Tibial artery (tissue), 4 donors: ENCODE results near the gene BTD.

ENCODE experiments used
- DNase-seq, 2 donors: peaks; one replicate each; pipeline ENCODE4 v3.0.0-alpha.2; 2019
- H3K27ac ChIP-seq, 2 donors: fragments of 200-600 bp; sonication (generic) in 1 of 2; 1 replicate in 1 of 2; 2 replicates in 1 of 2; pipeline ENCODE4 v1.5.1; 2018 to 2019; ENCODE audit warnings: mild to moderate bottlenecking in 1 of 2
- H3K27me3 ChIP-seq, 2 donors: fragments of 200-600 bp; sonication (generic) in 1 of 2; one replicate each; pipeline versions ENCODE4 v1.5.1 to v1.6.0; 2016 to 2019
- H3K36me3 ChIP-seq, 3 donors: fragments of 200-600 bp; sonication (generic) in 2 of 3; one replicate each; pipeline ENCODE4 v1.5.1; 2016 to 2019; ENCODE audit warnings: mild to moderate bottlenecking in 2 of 3
- H3K4me1 ChIP-seq, 4 donors: fragments of 200-600 bp; sonication (generic) in 2 of 4; 1 replicate in 3 of 4; 2 replicates in 1 of 4; pipeline ENCODE4 v1.5.1; 2016 to 2019
- H3K4me3 ChIP-seq, 2 donors: fragments of 200-600 bp; sonication (generic) in 1 of 2; 1 replicate in 1 of 2; 2 replicates in 1 of 2; pipeline ENCODE4 v1.5.1; 2018 to 2019; ENCODE audit warnings: mild to moderate bottlenecking in 2 of 2
- H3K9me3 ChIP-seq, 3 donors: fragments of 200-600 bp; sonication (generic) in 1 of 3; one replicate each; pipeline ENCODE4 v1.5.1; 2016 to 2019
- CTCF ChIP-seq, 2 experiments: fragments of 200-600 bp in 1 of 2; fragments of 450-650 bp in 1 of 2; IDR thresholded peaks; one replicate each; pipeline ENCODE4 v1.5.1; 2017 to 2019; ENCODE audit warnings: antibody characterized with exemption in 2 of 2, mild to moderate bottlenecking in 1 of 2, moderate library complexity in 1 of 2
- intact Hi-C: fragments of 100-400 bp; cut with DNase I; formaldehyde crosslinking; loops from one replicate; pipeline ENCODE4 v1.15.0; 2023; ENCODE audit warnings: low total_unique reads

BTD gene

GRCh38 chr3:15638891-15639262 lies 37.3 kb downstream of the BTD start:
- intact Hi-C loops, result loop anchor here (10.0 kb wide), 1 partner anchor 606 kb away; no protein-coding TSS in a partner anchor
- Histone ChIP-seq H3K9me3 (no peaks in the 10 kb centered on the region), H3K36me3 (peaks cover 0 to 6% (median 0%) of the 10 kb centered on the region in 3 donors), H3K4me3 (no peak overlapping the region), H3K27me3 (no peaks in the 10 kb centered on the region), H3K27ac (no peak overlapping the region), H3K4me1 (peaks cover 0 to 21% (median 19%) of the 10 kb centered on the region in 4 donors)
- no peak for TF ChIP-seq CTCF (IDR thresholded peaks at IDR 0.05)
- no peak for DNase-seq

GRCh38 chr3:15645246-15645645 lies 43.7 kb downstream of the BTD start:
- H3K27me3 ChIP-seq, result no peaks in the 10 kb centered on the region
- H3K9me3 ChIP-seq, result no peaks in the 10 kb centered on the region
- TF ChIP-seq CTCF (IDR thresholded peaks at IDR 0.05), result no peak
- intact Hi-C loops, result no loop called here
- no peak overlapping the region for H3K4me3 ChIP-seq
- H3K4me1 ChIP-seq, result peaks cover 0 to 39% (median 21%) of the 10 kb centered on the region in 4 donors
- H3K36me3 ChIP-seq, result peaks cover 0 to 5% (median 0%) of the 10 kb centered on the region in 3 donors
- DNase-seq, result no peak
- H3K27ac ChIP-seq, result peak overlapping the region; percentile 56 to 64

- Histone ChIP-seq H3K27ac (peak overlapping the region; percentile 56 to 64), H3K36me3 (peaks cover 0 to 5% (median 0%) of the 10 kb centered on the region in 3 donors), H3K27me3 (no peaks in the 10 kb centered on the region), H3K4me1 (peaks cover 0 to 39% (median 21%) of the 10 kb centered on the region in 4 donors), H3K4me3 (peak overlapping the region in 1 of 2 donors; percentile 15), H3K9me3 (no peaks in the 10 kb centered on the region)
- TF ChIP-seq CTCF (IDR thresholded peaks at IDR 0.05), result no peak
- DNase-seq, result peak in 1 of 2 donors; percentile 37
- intact Hi-C loops, result no loop called here
These were observed 44.4 kb downstream of the BTD start for GRCh38 chr3:15645740-15646501.

- Histone ChIP-seq H3K4me3 (peak overlapping the region in 1 of 2 donors; percentile 15), H3K4me1 (peaks cover 0 to 39% (median 21%) of the 10 kb centered on the region in 4 donors), H3K9me3 (no peaks in the 10 kb centered on the region), H3K27ac (peak overlapping the region; percentile 56 to 64), H3K36me3 (peaks cover 0 to 5% (median 0%) of the 10 kb centered on the region in 3 donors), H3K27me3 (no peaks in the 10 kb centered on the region)
- DNase-seq, result peak; percentile 58 to 79
- intact Hi-C loops, result no loop called here
- TF ChIP-seq CTCF (IDR thresholded peaks at IDR 0.05), result no peak
These were observed 45.4 kb downstream of the BTD start for GRCh38 chr3:15646851-15647511.

- Histone ChIP-seq H3K36me3 (peaks cover 0 to 5% (median 0%) of the 10 kb centered on the region in 3 donors), H3K9me3 (no peaks in the 10 kb centered on the region), H3K4me3 (no peak overlapping the region), H3K27me3 (no peaks in the 10 kb centered on the region), H3K4me1 (peaks cover 0 to 39% (median 21%) of the 10 kb centered on the region in 4 donors), H3K27ac (peak overlapping the region; percentile 56 to 64)
- DNase-seq, result no peak
- no peak for TF ChIP-seq CTCF (IDR thresholded peaks at IDR 0.05)
- intact Hi-C loops, result no loop called here
These were observed 46.1 kb downstream of the BTD start for GRCh38 chr3:15647611-15648167.
